GM19351 (cell line): Measurements from ENCODE around the gene RAB11FIP3.

ENCODE experiments used
- ATAC-seq: cut with Tn5 transposase; IDR thresholded peaks from one replicate; pipeline ENCODE4 v1.9.1; 2021; ENCODE audit warnings: mild to moderate bottlenecking, moderate library complexity; ENCODE audit not compliant: unreplicated experiment

Gene RAB11FIP3

GRCh38 chr16:528111-529011 is 102.9 kb downstream of the RAB11FIP3 start:
- ATAC-seq: no peak

DNA sequence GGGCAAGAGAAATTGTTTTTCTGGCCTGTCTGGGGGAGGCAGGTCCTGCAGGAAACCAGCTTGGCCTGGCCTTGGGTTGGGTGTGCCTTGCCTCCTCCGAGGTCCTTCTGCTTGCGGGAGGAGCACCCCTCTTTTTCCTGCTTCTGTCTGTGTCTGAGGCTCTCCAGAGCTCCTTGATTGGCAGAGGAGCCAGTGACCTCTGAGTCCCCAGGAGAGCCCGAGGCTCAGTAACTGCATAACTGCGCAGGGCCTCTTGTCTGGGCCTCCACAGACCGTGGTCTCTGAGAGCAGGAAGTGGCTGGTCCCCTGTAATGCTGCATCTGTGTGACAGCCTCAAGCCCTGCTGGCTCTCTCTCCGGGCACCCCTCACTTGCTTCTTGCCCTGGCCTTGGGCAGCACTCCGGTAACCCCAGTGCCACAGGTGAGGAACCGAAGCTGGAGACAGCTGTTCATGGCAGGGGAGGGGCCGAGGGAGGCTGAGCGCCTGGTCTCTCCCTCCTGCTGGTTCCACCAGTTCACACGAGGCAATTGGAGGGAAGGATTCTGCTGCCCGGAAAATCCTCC is 103.6 kb downstream of the RAB11FIP3 start:
- no peak for ATAC-seq

GRCh38 chr16:530111-530817 is 104.8 kb downstream of the RAB11FIP3 start:
- no peak for ATAC-seq

DNA sequence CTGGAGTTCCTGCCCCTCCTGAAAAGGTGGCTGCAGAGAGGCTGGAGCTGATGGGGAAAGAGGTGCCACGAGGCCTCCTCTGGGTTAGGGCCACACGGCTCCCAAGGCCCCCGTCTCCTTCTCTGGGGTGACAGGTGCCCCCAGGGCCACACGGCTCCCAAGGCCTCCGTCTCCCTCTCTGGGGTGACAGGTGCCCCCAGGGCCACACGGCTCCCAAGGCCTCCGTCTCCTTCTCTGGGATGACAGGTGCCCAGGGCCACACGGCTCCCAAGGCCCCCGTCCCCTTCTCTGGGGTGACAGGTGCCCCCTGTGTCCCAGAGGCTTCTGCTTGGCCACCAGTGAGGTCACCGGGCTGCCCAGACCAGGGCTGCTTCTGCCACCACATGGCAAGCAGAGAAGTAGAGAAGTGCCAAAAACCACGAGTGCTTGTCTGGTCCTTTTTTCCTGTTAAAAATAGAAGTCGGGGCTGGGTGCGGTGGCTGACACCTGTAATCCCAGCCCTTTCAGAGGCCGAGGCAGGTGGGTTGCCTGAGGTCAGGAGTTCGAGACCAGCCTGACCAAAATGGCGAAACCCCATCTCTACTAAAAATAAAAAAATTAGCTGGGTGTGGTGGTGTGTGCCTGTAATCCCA is 106.2 kb downstream of the RAB11FIP3 start:
- ATAC-seq: no peak

- ATAC-seq: no peak
These were observed 108.1 kb downstream of the RAB11FIP3 start for GRCh38 chr16:533391-534123.

- ATAC-seq: no peak
These were observed 108.7 kb downstream of the RAB11FIP3 start for GRCh38 chr16:534135-534534.

DNA sequence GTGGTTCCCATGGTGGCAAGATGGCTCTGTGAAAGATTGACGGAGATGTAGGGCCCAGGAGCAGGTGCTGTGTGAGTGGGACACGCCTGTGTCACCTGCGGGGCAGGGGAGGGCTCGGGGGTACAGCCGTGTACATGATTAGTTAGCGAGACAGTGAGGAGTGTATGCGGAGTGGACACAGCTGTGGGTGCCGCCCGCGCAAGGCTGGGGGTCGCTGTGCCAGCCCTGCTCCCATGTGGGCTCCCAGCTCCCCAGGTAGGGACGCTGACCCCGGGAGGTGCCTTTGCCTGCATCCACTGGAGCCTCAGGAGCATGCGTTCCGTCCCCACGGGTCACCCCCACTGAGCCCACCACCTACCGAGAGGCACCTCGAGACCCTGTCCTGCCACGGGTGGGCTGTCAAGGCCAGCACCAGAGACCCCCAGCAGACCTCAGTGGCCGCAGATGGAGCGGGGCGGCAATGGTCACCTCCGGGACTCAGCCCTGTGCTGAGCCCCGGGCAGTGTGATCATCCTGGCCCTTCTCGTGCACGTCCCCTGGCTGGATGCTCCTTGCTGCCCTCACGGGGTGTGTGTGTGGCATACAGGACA is 109.5 kb downstream of the RAB11FIP3 start:
- ATAC-seq: no peak

- ATAC-seq: no peak
These were observed 110.3 kb downstream of the RAB11FIP3 start for GRCh38 chr16:535446-536405.

- no peak for ATAC-seq
These were observed 111.3 kb downstream of the RAB11FIP3 start for GRCh38 chr16:536746-537145.

DNA sequence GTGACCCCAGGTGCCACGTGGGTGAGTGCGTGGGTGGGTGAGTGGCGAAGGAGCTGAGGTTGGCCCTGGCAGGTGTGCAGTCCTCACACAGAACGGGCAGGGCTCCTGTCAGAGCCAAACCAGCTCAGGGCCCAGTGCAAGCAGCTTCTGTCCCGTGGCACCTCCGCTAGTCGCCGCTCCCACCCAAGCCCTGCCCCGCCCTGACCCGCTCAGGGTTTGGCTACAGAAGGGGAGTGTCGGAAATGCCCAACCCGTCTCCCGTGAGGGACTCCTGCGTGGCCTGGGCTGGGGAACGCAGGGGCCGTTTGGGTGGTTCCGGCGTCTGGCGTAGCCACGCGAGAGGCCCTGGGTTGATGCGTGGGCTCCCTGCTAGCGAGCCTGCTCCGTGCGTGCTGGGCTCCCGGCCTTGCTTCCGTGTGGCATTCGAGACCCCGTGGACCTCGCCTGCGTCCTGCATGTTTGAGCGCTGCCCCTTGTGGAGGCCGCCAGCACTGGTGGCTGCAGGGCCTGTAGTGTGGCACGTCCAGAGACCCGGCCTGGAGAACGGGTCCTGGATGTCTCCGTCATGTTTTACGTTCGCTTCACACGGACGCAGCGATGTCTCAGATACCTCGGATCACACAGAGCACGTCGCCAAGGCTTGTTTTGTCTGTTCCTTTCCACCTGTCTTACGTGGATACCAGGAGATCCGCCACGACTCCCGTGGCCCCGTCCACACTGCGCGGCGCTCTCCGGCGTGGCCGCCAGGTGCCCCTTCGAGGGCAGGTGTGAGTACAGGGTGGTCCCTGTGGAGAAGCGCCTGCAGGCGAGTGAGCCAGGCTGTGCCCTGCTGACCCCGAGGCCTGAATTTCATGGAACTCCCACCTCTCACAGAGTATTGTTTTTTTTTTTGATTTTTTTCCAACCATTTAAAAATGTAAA is 112.2 kb downstream of the RAB11FIP3 start:
- no peak for ATAC-seq

- ATAC-seq: no peak
These were observed 114.6 kb downstream of the RAB11FIP3 start for GRCh38 chr16:539901-540530.

DNA sequence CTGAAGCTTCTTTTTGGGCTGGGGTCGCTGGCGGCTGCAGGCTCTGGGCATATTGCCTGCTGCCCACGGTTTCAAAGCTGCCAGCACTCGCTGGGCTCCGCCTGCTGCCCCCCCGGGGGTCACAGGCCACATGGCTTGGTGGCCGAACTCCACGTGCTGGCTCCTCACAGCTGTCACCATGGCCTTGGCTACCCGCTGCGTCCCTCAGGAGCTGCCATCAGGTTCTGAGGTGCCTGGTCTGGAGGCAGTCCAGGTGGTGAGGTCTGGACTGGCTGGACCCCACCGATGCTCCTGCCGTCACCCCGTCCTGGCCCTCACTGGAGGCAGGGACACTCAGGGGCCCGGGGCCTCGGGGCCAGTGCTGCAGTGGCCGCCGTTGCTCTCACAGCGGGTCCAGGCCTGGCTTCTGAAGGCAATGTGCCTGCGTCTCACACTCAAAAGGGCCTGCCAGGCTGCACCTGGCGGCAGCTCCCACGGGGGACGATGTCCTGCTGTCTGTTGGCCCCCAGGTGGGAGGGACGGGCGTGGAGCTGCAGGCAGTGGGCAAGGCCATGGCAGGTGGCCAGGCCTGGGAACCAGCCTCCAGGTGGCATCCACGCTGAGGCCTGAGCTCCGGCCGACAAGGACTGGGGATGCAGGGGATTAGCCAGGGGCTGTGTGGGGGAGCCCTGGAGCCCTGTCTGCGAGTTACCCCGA is 115.3 kb downstream of the RAB11FIP3 start:
- ATAC-seq: no peak

DNA sequence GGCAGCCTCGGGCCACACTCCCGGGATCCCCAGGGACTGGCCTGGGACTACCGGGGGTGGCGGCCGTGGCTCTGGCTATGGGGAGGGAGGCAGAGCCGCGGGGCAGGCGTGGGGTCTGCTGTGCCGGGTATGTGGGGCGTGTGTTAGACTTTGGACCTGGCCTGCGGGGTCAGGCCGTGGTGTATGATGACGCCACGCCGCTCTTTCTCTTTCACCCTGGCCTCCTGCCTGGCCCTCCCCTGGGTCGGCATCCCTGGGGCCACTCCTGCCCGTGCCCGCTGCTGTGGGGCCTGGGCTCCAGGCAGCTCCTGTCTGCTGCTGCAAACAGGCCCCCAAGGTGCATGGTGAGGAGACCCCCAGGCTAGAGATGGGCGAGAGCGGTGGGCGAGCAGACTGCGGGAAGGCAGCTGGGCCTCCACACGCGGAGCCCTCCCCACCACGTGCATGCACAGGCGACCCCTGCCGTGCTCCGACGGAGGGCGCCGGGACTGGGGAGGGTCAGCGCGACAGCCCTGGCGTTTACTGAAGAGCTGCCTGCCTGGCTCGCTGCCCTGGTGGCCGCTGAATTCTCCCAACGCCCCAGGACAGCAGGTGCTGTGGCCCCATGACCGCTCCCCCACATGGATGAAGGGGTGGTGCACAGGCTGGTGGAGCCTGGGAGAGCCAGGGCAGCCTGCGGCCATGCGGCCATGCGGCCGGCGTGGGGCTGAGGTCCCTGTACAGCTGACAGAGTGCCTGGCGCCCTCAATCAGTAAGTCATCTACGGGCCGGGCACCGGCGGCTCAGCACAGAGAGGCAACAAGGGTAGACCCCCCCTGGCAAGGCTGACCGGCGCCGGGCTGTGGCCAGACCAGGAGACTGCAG is 118.1 kb downstream of the RAB11FIP3 start:
- no peak for ATAC-seq

- no peak for ATAC-seq
These were observed 119.1 kb downstream of the RAB11FIP3 start for GRCh38 chr16:544517-544916.

DNA sequence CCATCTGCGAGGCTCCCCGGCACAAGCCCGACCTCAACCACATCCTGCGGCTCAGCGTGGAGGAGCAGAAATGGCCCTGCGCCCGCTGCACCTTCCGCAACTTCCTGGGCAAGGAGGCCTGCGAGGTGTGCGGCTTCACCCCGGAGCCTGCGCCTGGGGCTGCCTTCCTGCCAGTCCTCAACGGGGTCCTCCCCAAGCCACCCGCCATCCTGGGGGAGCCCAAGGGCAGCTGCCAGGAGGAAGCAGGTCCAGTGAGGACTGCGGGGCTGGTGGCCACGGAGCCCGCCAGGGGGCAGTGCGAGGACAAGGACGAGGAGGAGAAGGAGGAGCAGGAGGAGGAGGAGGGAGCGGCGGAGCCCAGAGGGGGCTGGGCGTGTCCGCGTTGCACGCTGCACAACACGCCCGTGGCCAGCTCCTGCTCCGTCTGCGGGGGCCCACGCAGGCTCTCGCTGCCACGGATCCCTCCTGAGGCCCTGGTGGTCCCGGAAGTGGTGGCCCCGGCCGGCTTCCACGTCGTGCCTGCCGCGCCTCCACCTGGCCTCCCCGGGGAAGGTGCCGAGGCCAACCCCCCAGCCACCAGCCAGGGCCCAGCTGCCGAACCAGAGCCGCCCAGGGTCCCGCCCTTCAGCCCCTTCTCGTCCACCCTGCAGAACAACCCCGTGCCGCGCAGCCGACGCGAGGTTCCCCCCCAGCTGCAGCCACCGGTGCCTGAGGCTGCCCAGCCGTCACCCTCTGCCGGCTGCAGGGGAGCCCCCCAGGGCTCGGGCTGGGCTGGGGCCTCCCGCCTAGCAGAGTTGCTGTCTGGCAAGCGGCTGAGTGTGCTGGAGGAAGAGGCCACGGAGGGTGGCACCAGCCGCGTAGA is 121.7 kb downstream of the RAB11FIP3 start:
- ATAC-seq: no peak
